Activated T-cell treated with anti-CD3 and anti-CD28 coated beads, Interleukin-2, amount 50 U/mL, for 4 hours (primary cell): ENCODE measurements around the gene NFKBIL1. TPM values are rescaled to one million over a fixed set of nuclear protein-coding genes. Genes with fewer than 3 reads are reported as not detected.
"Not testable (repeated sequence)": the region's sequence is repeated elsewhere in the genome, so short reads cannot be mapped to it uniquely, and the experiment has no call there.

Experiments used
- ATAC-seq, 2 donors: fragments of 200-7000 bp; cut with Tn5 transposase; one replicate each; pipeline ENCODE4 v1.10.0; 2021
- DNase-seq: peaks from one replicate; pipeline ENCODE4 v3.0.0-alpha.2; 2020
- H3K27me3 Mint-ChIP-seq: one replicate; pipeline ENCODE4 v1.8.0; 2021; ENCODE audit warnings: low read depth, mixed read lengths
- H3K36me3 Mint-ChIP-seq: one replicate; pipeline ENCODE4 v1.8.0; 2022; ENCODE audit warnings: mixed read lengths; ENCODE audit not compliant: insufficient read depth
- H3K4me1 Mint-ChIP-seq: one replicate; pipeline ENCODE4 v1.8.0; 2021; ENCODE audit warnings: low read depth, mixed read lengths
- H3K4me3 Mint-ChIP-seq: one replicate; pipeline ENCODE4 v1.8.0; 2021; ENCODE audit warnings: mild to moderate bottlenecking, moderate library complexity, mixed read lengths
- H3K9me3 Mint-ChIP-seq: one replicate; pipeline ENCODE4 v1.8.0; 2021; ENCODE audit warnings: mixed read lengths
- total RNA-seq, 3 donors: library from RNA; stranded (reverse); gene quantifications; one replicate each; pipeline ENCODE4 v1.2.1, GENCODE V29; 2021

NFKBIL1 gene
- total RNA-seq: 10 to 100 TPM in 2 of 3 donors, 1 to 10 TPM in 1; 9.3 to 12.8 (median 12.7) TPM

GRCh38 chr6:31546958-31547726, at the start of gene NFKBIL1:
Gene NFKBIL1, plus strand, starts transcription at chr6:31547608. Its CDS starts 87 bp downstream, at chr6:31547695.
- Mint-ChIP-seq H3K4me1 (peaks cover 37% of the 10 kb centered on the region), H3K27me3 (no peaks in the 10 kb centered on the region), H3K9me3 (no peaks in the 10 kb centered on the region), H3K36me3 (peaks cover 2% of the 10 kb centered on the region), H3K4me3 (peak within 1 kb of the TSS; percentile 91)
- ATAC-seq (peak; percentile 88 to 89), DNase-seq (peak; percentile 85)

- Mint-ChIP-seq H3K9me3 (no peaks in the 10 kb centered on the region), H3K27me3 (no peaks in the 10 kb centered on the region), H3K4me3 (peak overlapping the region; percentile 88), H3K36me3 (no peaks in the 10 kb centered on the region), H3K4me1 (peaks cover 72% of the 10 kb centered on the region)
- DNase-seq (no peak), ATAC-seq (no peak)
Observed at GRCh38 chr6:31498748-31499147, 48.7 kb upstream of the NFKBIL1 start.

- DNase-seq, ATAC-seq, H3K36me3 Mint-ChIP-seq, H3K27me3 Mint-ChIP-seq, H3K9me3 Mint-ChIP-seq: not testable (repeated sequence)
- Mint-ChIP-seq H3K4me1 (peaks cover 71% of the 10 kb centered on the region), H3K4me3 (peak overlapping the region; percentile 88)
Observed at GRCh38 chr6:31499648-31500047, 47.8 kb upstream of the NFKBIL1 start.

GRCh38 chr6:31502586-31502985, 44.8 kb upstream of the NFKBIL1 start:
- H3K4me1 Mint-ChIP-seq: peaks cover 51% of the 10 kb centered on the region
- ATAC-seq (no peak), DNase-seq (no peak)
- H3K9me3 Mint-ChIP-seq: no peaks in the 10 kb centered on the region
- H3K36me3 Mint-ChIP-seq: peaks cover 8% of the 10 kb centered on the region
- H3K27me3 Mint-ChIP-seq: no peaks in the 10 kb centered on the region
- H3K4me3 Mint-ChIP-seq: no peak overlapping the region

GRCh38 chr6:31509036-31509435, 38.4 kb upstream of the NFKBIL1 start:
- H3K9me3 Mint-ChIP-seq, ATAC-seq, DNase-seq, H3K27me3 Mint-ChIP-seq, H3K4me3 Mint-ChIP-seq, H3K4me1 Mint-ChIP-seq: not testable (repeated sequence)
- peaks cover 32% of the 10 kb centered on the region for H3K36me3 Mint-ChIP-seq

GRCh38 chr6:31510007-31510406, 37.4 kb upstream of the NFKBIL1 start:
- ATAC-seq: no peak
- no peaks in the 10 kb centered on the region for H3K9me3 Mint-ChIP-seq
- DNase-seq: no peak
- H3K27me3 Mint-ChIP-seq: no peaks in the 10 kb centered on the region
- no peak overlapping the region for H3K4me3 Mint-ChIP-seq
- peaks cover 4% of the 10 kb centered on the region for H3K4me1 Mint-ChIP-seq
- H3K36me3 Mint-ChIP-seq: peaks cover 32% of the 10 kb centered on the region

GRCh38 chr6:31513456-31514165, 33.8 kb upstream of the NFKBIL1 start:
- Mint-ChIP-seq H3K4me3 (no peak overlapping the region), H3K36me3 (peaks cover 20% of the 10 kb centered on the region), H3K4me1 (no peaks in the 10 kb centered on the region), H3K27me3 (no peaks in the 10 kb centered on the region), H3K9me3 (no peaks in the 10 kb centered on the region)
- DNase-seq (no peak), ATAC-seq (no peak)

- H3K27me3 Mint-ChIP-seq: peaks cover 2% of the 10 kb centered on the region
- no peaks in the 10 kb centered on the region for H3K9me3 Mint-ChIP-seq
Observed at GRCh38 chr6:31521835-31522234, 25.6 kb upstream of the NFKBIL1 start.

GRCh38 chr6:31525553-31525931, 21.9 kb upstream of the NFKBIL1 start:
- Mint-ChIP-seq H3K9me3 (no peaks in the 10 kb centered on the region), H3K4me1 (peaks cover 2% of the 10 kb centered on the region), H3K4me3 (no peak overlapping the region), H3K36me3 (peaks cover 12% of the 10 kb centered on the region), H3K27me3 (peaks cover 2% of the 10 kb centered on the region)
- no peak for ATAC-seq
- no peak for DNase-seq

More at GRCh38 chr6:31521835-31522234, 25.6 kb upstream of the NFKBIL1 start:
- ATAC-seq (no peak), DNase-seq (no peak)
- Mint-ChIP-seq H3K4me1 (no peaks in the 10 kb centered on the region), H3K36me3 (no peaks in the 10 kb centered on the region), H3K4me3 (no peak overlapping the region)

GRCh38 chr6:31525932-31526591, 21.3 kb upstream of the NFKBIL1 start:
- H3K4me1 Mint-ChIP-seq: peaks cover 2% of the 10 kb centered on the region
- ATAC-seq: peak in 1 of 2 donors; percentile 12
- H3K36me3 Mint-ChIP-seq: peaks cover 17% of the 10 kb centered on the region
- H3K9me3 Mint-ChIP-seq: no peaks in the 10 kb centered on the region
- no peak overlapping the region for H3K4me3 Mint-ChIP-seq
- no peak for DNase-seq
- peaks cover 2% of the 10 kb centered on the region for H3K27me3 Mint-ChIP-seq

- ATAC-seq: peak in 1 of 2 donors; percentile 6
- Mint-ChIP-seq H3K9me3 (no peaks in the 10 kb centered on the region), H3K4me3 (no peak overlapping the region), H3K27me3 (no peaks in the 10 kb centered on the region), H3K36me3 (peaks cover 27% of the 10 kb centered on the region), H3K4me1 (peaks cover 12% of the 10 kb centered on the region)
- no peak for DNase-seq
Observed at GRCh38 chr6:31528307-31528777, 19.1 kb upstream of the NFKBIL1 start.

GRCh38 chr6:31528821-31529328, 18.5 kb upstream of the NFKBIL1 start, which contains the start of gene MCCD1:
Gene MCCD1, plus strand, starts transcription at chr6:31528962. Its CDS starts 53 bp downstream, at chr6:31529015.
- H3K4me1 Mint-ChIP-seq: peaks cover 13% of the 10 kb centered on the region
- peak; percentile 6 to 21 for ATAC-seq

GRCh38 chr6:31529329-31530150, 17.9 kb upstream of the NFKBIL1 start:
- Mint-ChIP-seq H3K4me3 (no peak overlapping the region), H3K36me3 (peaks cover 33% of the 10 kb centered on the region), H3K9me3 (no peaks in the 10 kb centered on the region), H3K4me1 (peaks cover 13% of the 10 kb centered on the region), H3K27me3 (no peaks in the 10 kb centered on the region)
- DNase-seq (no peak), ATAC-seq (peak; percentile 7 to 13)

More at GRCh38 chr6:31528821-31529328, 18.5 kb upstream of the NFKBIL1 start, which contains the start of gene MCCD1:
- Mint-ChIP-seq H3K36me3 (peaks cover 30% of the 10 kb centered on the region), H3K27me3 (no peaks in the 10 kb centered on the region), H3K9me3 (no peaks in the 10 kb centered on the region), H3K4me3 (no peak within 1 kb of the TSS)
- DNase-seq: no peak
